GM18861 (cell line): Measurements from ENCODE around the gene ADAMTS8.

Experiments
- ATAC-seq: cut with Tn5 transposase; IDR thresholded peaks from one replicate; pipeline ENCODE4 v1.9.1; 2021; ENCODE audit not compliant: unreplicated experiment

Gene ADAMTS8

GRCh38 chr11:130428316-130429119 is at the start of gene ADAMTS8:
ADAMTS8 (minus strand) TSS chr11:130428609; CDS start chr11:130428286, 323 bp downstream.
- ATAC-seq: no peak

GRCh38 chr11:130477586-130478203 is 49.3 kb upstream of the ADAMTS8 start:
- no peak for ATAC-seq

DNA sequence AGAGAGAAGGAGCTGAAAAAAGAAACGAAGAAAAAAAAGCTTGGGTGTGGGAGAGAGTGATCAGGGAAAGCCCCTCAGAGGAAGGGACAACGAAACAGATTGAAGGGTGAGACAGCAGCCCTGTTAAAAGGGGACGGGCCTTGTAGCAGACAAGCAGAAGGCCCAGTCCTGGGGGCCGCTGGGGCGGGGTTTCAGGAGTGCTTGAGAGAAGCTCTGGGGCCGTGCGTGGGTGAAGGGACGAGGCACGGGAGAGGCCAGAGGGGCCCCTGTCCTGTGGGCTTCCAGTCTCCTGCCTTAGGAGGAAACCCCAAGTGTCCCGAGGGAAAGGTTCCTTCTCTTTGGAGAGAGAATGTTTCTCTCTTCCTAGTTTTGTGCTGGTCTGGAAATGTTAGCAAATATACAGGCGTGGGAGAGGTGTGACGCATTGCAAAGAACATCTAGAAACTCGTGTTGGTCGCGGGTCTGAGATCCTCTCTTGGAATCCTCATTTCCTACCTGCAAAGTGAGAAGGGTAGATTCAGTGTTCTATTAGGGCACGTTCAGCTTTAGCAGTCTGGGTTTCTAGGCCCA is 48.6 kb upstream of the ADAMTS8 start:
- ATAC-seq: no peak

- ATAC-seq: no peak
Measured at GRCh38 chr11:130476200-130476921, 48.0 kb upstream of the ADAMTS8 start.

DNA sequence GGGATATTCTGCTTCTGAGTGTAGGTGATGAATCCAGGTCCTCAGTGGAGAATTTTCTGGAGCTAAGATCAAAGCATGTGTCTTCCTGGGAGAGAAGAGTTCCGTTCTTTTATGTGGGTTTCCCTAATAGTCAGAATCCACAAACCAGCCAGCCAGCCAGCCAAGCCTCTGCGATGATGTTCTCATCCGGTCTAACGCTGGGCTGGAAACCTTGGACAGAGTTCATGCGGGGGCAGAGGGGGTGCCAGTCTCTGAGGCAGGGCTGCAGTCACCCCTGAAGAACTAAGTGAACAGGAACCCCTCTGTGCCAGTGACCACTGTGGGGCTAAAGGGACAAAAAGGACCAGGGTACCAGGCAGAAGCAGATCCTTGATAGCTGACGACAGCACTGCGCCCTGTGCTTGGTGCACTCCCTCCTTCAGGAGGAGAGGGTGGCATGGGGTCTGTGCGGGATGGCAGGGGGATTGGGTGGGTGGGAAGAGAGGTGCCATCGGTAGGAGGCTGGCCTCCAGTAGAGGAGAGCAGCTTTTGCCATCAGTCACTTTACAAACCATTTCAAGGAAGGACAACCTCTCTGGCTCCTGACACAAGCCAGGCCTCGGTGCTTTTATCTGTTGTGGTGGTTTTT is 47.1 kb upstream of the ADAMTS8 start:
- ATAC-seq: no peak

GRCh38 chr11:130474637-130475400 is 46.4 kb upstream of the ADAMTS8 start:
- no peak for ATAC-seq

DNA sequence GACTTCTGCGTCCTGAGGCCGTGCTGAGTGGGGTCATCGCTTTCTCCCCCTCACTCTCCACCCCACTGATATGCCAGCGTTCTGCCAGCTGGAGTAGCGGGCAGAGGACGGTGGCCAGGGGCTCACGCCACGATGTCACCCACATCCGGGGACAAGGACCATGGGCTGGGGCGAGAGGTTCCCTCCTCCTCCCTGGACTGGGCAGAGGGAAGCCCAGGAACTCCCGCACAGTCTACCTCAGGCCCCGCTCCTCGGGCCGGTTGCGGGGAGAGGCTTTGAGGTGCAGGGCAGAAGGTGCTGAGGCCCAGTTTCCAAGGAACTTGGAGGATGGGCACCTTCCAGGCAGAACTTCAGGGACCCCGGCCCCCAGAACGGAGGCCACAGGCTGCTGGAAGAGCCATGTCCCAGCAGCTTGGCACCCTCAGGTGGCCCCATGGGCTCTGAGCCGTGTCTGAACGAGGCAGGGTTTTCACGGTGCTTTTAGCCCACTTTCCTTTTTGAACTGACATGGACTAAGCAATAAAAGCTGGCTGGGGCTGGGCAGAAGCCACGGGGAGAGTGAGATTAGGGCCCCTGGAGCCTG is 45.5 kb upstream of the ADAMTS8 start:
- ATAC-seq: no peak

- ATAC-seq: no peak
Measured at GRCh38 chr11:130473056-130473794, 44.8 kb upstream of the ADAMTS8 start.

DNA sequence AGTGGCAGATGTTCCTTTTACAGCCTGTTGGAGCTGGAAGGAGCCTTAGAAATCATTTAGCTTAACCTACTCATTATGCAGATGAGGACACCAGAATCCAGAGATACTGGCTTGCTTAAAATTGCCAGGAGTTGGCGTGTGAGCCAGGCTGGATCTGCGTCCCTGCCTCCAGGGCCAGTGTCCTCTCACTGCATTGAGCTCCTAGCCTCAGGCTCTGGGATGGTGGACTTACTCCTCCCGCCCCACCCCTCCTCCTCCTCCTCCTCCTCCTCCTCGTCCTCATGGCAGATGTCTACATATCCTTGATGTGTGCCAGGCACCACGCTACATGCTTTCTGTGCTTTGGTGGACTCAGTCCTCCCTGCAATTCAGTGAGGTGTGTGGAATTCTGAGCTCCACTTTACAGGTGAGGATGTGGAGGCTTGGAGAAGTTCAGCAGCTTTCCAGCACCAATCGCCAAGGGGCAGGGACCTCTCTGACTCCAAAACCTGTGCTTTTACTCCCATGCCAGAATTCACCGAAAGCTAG is 44.1 kb upstream of the ADAMTS8 start:
- no peak for ATAC-seq

DNA sequence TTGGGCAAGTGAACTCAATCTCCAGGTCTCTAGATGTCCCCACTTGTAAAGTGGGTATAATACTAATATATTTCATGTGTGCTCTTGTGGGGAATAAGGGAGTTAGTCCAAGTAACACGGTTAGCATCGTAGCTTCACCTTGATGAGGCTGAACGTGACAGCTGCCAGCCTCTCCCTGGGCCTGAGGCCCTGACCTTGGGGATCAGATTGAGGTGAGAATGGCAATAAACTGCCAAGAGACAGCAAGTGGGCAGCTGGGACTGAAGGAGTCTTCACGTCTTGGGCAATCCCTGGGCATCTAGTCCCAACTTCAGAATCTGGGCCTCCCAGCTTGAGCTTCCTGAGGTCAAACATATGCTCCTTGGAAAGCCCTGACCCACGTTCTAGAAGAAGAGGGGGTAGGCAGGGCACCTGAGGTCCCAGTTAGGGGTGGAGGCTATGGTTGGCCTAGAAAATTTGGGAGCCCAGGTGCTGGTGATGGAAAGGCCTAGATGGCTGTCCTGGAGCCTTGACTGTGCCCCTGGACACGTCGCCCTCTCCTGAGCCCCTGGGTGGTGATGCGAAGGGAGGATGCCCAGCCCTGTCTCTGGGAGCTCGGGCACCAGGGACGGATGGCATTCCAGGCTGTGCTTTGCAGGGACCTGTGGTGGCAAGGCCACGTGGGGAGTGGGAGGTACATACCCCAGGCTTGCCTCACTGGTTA is 43.5 kb upstream of the ADAMTS8 start:
- ATAC-seq: no peak

DNA sequence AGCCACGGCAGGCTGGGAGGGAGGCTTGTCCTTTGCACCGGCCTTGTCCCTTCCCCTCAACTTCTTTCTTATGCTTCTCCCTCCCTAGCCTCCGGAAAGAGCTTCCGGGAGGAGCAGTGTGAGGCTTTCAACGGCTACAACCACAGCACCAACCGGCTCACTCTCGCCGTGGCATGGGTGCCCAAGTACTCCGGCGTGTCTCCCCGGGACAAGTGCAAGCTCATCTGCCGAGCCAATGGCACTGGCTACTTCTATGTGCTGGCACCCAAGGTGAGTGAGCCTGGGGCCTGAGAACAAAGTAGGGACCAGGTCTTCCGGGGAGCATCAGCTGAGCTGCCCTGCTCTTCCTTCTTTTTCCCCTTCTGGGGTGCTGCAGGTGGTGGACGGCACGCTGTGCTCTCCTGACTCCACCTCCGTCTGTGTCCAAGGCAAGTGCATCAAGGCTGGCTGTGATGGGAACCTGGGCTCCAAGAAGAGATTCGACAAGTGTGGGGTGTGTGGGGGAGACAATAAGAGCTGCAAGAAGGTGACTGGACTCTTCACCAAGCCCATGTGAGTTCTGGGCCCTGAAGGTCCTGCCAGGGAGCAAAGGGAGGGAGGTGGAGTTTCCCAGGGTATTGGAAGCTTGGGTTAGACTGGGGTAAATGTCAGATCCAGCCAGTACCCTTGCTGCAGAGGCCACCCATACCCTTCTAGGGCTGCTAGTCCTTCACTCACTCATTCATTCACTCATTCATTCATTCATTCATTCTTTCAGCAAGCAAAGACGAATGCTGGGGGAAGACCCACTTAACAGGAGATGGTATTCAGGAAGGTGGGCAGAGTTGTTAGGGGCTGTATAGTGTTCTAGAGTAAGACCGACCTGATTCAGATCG is 42.7 kb upstream of the ADAMTS8 start:
- ATAC-seq: no peak

DNA sequence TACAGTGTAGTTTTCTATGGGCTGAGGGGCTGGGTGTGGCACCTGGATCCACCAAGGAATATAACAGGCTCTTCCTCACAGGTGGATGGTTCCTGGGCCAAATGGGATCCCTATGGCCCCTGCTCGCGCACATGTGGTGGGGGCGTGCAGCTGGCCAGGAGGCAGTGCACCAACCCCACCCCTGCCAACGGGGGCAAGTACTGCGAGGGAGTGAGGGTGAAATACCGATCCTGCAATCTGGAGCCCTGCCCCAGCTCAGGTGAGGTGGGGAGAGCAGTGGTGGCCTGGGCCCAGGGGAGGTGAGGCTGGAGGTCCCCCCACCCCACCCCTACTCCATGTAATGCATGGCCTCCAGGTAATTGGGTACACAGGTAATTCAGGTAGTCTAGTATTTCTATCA is 40.8 kb upstream of the ADAMTS8 start:
- no peak for ATAC-seq

- ATAC-seq: no peak
Measured at GRCh38 chr11:130467116-130467900, 38.9 kb upstream of the ADAMTS8 start.

DNA sequence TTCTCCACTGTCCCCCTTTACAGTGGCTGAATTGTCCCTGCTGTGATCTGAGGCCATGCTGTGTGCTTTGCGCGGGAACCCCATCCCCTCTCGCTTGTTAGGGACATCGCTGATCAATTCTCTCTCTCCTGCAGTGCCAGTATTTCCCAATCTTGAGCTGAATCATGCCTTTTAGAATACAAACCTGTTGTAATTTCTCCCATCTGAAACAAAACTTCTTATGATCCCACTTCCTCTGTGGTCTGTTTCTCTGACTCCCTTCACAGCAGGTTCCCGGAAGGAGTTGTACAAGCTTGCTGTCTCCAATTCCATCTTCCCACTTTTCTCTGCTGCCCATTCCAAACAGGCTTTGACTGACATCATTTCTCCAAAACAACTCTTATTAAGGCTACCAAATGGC is 36.9 kb upstream of the ADAMTS8 start:
- no peak for ATAC-seq

GRCh38 chr11:130464291-130464812 is 35.9 kb upstream of the ADAMTS8 start:
- no peak for ATAC-seq

DNA sequence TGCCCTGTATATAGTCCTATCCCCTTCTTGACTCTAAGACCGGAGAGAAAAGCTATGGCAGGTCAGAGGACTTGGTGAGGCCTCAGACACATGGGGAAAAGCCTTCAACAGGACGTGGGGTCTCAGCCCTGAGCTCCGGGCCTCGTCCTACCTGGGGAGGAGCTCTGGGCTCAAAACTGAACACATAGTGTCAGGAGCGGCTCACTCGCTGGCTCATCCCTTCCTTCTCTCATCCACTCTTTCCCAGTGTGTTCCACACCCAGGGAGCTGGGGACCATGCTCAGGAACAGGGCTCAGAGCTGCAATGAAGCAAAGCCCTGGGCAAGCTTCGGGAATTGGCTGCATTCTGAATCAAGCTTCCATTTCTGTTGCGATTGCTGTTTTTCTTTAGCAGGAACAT is 34.5 kb upstream of the ADAMTS8 start:
- ATAC-seq: no peak
